HG02678 (cell line): ENCODE results near the gene ADGRB3.

Source experiments
- ATAC-seq: cut with Tn5 transposase; IDR thresholded peaks from one replicate; pipeline ENCODE4 v1.9.1; 2021; ENCODE audit warnings: mild to moderate bottlenecking, moderate library complexity; ENCODE audit not compliant: unreplicated experiment

Gene ADGRB3

GRCh38 chr6:69294862-69295261, 659.8 kb downstream of the ADGRB3 start:
- no peak for ATAC-seq

GRCh38 chr6:69303382-69303781, 668.3 kb downstream of the ADGRB3 start:
- no peak for ATAC-seq

- ATAC-seq: no peak
These were observed 670.4 kb downstream of the ADGRB3 start for GRCh38 chr6:69305456-69305855.

- no peak for ATAC-seq
These were observed 673.5 kb downstream of the ADGRB3 start for GRCh38 chr6:69308584-69308983.

GRCh38 chr6:69311888-69312287, 676.8 kb downstream of the ADGRB3 start:
- ATAC-seq: no peak

- no peak for ATAC-seq
These were observed 678.9 kb downstream of the ADGRB3 start for GRCh38 chr6:69314001-69314400.

- ATAC-seq: no peak
These were observed 679.4 kb downstream of the ADGRB3 start for GRCh38 chr6:69314531-69314930.

- ATAC-seq: no peak
These were observed 696.8 kb downstream of the ADGRB3 start for GRCh38 chr6:69331886-69332285.

- no peak for ATAC-seq
These were observed 702.2 kb downstream of the ADGRB3 start for GRCh38 chr6:69337311-69337710.

- no peak for ATAC-seq
These were observed 703.5 kb downstream of the ADGRB3 start for GRCh38 chr6:69338431-69339162.

- no peak for ATAC-seq
These were observed 704.1 kb downstream of the ADGRB3 start for GRCh38 chr6:69339163-69339550.

GRCh38 chr6:69340196-69340595, 705.1 kb downstream of the ADGRB3 start:
- no peak for ATAC-seq

- ATAC-seq: no peak
These were observed 708.8 kb downstream of the ADGRB3 start for GRCh38 chr6:69343851-69344250.

- no peak for ATAC-seq
These were observed 714.7 kb downstream of the ADGRB3 start for GRCh38 chr6:69349771-69350170.

GRCh38 chr6:69362209-69362608, 727.1 kb downstream of the ADGRB3 start:
- no peak for ATAC-seq

GRCh38 chr6:69366831-69367230, 731.7 kb downstream of the ADGRB3 start:
- no peak for ATAC-seq

GRCh38 chr6:69368613-69369012, 733.5 kb downstream of the ADGRB3 start:
- no peak for ATAC-seq

- no peak for ATAC-seq
These were observed 735.7 kb downstream of the ADGRB3 start for GRCh38 chr6:69370763-69371162.

- ATAC-seq: no peak
These were observed 743.2 kb downstream of the ADGRB3 start for GRCh38 chr6:69378326-69378725.

- no peak for ATAC-seq
These were observed 744.4 kb downstream of the ADGRB3 start for GRCh38 chr6:69379518-69379917.

- ATAC-seq: no peak
These were observed 748.5 kb downstream of the ADGRB3 start for GRCh38 chr6:69383627-69384026.

- no peak for ATAC-seq
These were observed 751.3 kb downstream of the ADGRB3 start for GRCh38 chr6:69386426-69386825.

- no peak for ATAC-seq
These were observed 755.0 kb downstream of the ADGRB3 start for GRCh38 chr6:69390125-69390524.
